Stimulated activated CD4-positive, alpha-beta T cell treated with anti-CD3 and anti-CD28 coated beads, Interleukin-15, amount 100 ng/mL, for 24 hours (primary cell): ENCODE data around the gene ZGRF1.
"Not testable (repeated sequence)": the region's sequence is repeated elsewhere in the genome, so short reads cannot be mapped to it uniquely, and the experiment has no call there.

Source experiments
- DNase-seq: peaks from one replicate; pipeline ENCODE4 v3.0.0-alpha.2; 2020

Gene ZGRF1, protein sequence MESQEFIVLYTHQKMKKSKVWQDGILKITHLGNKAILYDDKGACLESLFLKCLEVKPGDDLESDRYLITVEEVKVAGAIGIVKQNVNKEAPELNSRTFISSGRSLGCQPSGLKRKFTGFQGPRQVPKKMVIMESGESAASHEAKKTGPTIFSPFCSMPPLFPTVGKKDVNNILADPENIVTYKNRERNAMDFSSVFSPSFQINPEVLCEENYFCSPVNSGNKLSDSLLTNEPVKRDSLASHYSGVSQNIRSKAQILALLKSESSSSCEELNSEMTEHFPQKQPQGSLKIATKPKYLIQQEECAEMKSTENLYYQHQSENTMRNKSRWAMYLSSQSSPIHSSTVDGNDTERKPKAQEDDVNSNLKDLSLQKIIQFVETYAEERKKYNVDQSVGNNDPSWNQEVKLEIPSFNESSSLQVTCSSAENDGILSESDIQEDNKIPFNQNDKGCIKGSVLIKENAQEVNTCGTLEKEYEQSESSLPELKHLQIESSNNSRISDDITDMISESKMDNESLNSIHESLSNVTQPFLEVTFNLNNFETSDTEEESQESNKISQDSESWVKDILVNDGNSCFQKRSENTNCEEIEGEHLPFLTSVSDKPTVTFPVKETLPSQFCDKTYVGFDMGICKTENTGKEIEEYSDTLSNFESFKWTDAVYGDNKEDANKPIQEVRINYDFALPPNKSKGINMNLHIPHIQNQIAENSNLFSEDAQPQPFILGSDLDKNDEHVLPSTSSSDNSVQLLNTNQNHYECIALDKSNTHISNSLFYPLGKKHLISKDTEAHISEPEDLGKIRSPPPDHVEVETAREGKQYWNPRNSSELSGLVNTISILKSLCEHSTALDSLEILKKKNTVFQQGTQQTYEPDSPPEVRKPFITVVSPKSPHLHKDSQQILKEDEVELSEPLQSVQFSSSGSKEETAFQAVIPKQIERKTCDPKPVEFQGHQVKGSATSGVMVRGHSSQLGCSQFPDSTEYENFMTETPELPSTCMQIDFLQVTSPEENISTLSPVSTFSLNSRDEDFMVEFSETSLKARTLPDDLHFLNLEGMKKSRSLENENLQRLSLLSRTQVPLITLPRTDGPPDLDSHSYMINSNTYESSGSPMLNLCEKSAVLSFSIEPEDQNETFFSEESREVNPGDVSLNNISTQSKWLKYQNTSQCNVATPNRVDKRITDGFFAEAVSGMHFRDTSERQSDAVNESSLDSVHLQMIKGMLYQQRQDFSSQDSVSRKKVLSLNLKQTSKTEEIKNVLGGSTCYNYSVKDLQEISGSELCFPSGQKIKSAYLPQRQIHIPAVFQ (N-terminal part only)

DNA sequence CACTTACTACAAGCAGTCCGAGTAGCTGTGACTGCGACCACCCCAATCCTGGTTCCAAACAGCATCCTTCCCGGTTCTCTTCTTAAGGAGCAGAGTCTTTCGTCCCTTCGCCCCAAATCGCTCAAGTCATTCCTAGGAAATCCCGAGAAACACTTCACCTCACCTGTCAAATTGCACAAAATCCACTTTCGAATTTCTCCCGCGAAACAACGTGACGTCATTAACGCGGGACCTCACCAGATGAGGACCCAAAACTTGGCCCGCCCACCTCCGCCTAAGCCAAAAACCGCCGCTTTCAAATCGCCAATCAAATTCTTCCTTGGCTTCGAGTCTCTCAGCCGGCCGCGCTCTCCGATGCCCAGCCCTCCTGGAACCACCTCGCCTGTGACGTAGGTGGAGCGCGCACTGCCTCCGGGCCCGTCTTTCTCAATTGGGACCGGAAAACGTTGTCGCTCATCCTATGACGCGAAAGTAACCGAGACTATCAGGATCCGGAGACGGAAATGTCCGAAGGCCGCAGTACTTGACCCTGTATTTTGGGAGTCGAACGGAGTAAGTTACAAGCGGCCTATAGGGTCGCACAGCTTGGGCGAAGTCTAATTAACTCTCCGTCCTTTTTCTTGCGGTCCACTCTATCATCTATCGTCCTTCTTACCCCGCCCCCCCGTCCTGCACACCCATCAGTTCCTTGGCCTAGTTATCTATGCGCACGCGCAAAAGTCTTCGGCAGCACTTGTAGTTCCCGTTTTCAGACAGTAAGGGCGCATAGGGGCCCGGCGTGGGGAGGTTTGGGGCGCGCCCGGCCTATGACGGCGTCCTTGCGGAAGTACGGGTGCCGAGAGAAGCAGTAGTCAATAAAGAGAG is at the start of gene ZGRF1, which contains the start of gene LARP7:
TSS of gene ZGRF1 (minus strand) at position 222 of the 864 bp plus-strand sequence. CDS start 3,733 bp downstream, outside the sequence.
TSS of gene LARP7 (plus strand) at position 456 of the 864 bp plus-strand sequence. CDS start 7,527 bp downstream, outside the sequence.
- peak; percentile 98 for DNase-seq

DNA sequence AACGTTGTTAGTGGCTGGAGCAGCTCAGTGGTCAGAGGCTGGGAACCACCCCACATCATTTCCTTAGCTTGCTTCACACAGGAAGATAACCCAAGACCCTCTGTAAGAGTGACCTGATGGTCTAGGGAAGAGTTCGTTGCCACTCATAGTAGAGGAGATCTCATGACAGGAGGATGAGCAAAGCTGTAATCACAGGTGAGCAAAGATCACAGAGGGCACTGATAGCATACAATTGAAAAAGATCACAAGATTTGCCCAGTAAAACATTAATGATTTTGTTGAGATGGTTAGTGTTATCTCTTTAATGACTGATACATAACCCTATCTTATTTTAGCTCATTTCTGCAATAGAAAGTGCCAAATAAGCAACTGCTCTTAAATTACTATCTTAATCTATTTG is 44.3 kb upstream of the ZGRF1 start:
- DNase-seq, result no peak

DNA sequence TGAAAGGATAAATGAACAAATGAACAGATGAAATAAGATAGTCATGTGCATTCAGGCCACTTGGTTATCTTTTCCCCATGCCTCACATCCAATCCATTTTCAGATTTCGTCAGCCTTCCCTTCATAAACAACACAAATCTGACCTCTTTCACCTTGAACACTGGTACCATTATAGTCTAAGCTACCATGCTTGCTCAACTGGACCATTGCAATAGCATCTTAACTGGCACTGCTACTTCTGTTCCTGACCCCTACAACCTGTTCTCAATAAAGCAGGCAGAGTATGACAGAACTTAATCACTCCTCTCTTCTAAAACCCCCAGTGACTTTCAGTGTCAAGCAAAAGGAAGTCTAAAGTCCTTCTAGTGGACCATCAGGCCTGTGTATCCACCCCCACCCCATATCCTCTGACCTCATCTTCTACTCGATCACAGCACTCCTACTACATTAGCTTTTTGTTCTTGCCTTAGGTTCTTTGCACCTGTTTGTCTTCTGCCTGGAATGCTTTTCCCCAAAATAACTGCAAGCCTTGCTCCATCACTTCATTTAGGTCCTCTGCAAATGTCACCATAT is 40.9 kb upstream of the ZGRF1 start:
- DNase-seq, result no peak

DNA sequence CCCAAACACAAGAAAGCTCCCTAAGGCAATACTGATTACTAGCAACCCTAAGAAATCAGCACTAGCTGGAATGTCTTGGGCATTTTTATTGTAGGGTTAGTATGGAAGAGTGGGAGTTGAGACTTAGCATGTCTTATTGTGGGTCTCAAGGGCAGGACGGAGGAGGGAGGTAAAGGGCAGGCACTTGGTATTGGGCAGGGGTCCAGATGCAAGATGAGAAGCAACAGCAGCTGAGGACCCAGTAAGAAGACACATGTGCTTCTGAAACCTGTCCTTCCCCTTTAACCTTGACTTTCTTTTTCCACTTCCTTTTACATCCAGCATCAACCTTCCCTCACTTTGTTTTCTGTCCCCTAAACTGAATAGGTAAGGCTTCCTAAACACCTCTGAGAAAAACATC is 37.7 kb upstream of the ZGRF1 start:
- DNase-seq, result no peak

DNA sequence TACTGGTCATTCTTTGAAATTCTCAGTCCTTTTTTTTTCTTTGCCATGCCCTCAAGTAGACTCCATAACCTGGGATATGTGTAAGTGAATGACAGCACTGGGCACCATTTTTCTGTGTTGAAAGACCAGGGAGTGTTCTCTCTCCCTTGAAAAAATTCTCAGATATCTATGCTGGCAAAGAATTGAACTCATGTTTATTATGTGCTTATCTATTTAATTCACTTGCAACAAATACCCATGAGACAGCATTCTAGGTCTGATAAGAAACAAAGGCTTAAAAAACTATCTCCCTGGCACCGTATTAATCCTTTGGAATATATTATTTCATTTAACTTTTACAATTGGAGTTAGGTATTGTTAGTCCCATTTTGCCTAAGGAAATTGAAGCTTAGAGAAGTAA is 37.0 kb upstream of the ZGRF1 start:
- no peak for DNase-seq

DNA sequence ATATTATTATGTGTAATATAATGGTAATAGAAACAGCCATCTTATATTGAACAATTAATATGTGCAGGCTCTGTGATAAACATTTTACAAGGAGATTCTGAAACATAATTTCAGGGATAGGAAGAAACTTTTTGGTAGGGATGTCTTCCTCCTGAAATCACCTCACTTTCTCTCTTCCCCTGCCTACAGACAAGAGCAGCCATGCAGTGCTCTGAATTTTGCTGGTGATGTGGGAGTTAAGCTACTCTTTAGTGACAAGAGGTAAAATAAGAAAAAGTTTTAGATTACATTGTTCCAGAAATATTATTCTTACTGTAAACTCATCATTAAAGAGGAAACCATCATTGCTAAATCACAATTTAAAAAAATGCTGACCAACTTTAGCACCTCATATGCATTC is 36.4 kb upstream of the ZGRF1 start:
- no peak for DNase-seq

DNA sequence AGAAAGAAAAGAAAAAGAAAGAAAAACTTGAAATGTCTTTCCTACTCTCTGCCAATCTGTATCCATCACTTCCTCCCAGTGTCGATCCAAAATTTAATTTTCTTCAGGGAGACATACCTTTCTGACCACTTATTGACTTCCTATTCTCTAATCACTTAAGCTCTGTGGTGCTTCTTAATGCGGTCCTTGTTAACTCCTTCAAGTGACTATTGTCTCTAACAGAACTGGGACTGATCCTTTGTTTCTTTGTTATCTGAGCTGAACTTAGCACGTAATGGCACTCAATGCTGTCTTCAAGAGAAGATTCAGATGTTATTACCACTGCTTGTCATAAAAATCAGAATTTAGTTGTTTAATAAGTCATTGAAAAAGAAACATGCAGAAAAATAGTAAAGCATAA is 31.4 kb upstream of the ZGRF1 start:
- no peak for DNase-seq

DNA sequence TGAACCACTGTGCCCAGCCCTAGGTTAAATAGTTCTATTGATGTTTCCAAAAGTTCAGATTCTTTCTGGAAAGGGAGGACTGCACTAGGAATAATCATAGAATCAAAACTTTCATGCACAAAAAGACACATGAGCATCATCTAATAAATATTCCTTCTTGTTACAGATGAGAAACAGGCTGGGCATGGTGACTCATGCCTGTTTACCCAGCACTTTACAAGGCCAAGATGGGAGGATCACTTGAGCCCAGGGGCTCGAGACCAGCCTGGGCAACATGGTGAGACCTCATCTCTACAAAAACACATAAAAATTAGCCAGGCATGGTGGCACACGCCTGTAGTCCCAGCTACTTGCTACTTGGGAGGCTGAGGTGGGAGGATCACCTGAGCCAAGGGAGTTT is 27.9 kb upstream of the ZGRF1 start:
- no peak for DNase-seq

DNA sequence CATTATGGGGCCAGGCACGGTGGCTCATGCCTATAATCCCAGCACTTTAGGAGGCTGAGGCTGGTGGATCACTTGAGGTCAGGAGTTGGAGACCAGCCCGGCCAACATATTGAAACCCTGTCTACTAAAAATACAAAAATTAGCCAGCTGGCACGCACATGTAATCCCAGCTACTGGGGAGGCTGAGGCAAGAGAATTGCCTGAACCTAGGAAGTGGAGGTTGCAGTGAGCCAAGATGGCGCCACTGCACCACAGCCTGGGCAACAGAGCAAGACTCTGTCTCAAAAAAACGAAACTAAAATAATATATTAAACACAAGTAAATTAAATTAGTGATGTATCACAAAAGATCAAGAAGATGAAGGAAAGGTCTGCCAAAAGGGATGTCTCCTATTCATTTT is 19.4 kb upstream of the ZGRF1 start:
- DNase-seq, result not testable (repeated sequence)

DNA sequence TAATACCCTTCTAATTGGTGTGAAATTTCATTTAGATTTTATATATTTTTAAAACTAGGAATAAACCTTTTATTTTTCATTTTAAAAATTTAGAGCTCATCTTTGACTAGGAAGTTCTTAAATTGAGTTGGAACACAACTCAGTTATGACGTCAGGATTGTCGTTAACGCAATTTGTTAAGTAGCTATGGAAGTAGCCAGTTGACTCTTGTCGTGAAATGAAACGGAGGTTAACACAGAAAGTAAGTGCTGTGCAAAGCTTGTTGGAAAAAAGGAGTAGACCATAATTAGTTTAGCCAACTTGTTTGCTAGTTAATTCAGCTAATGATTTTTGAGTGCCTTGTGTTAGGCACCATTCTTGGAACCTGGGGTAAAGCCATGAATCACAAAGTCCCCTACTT is 18.6 kb upstream of the ZGRF1 start:
- no peak for DNase-seq

DNA sequence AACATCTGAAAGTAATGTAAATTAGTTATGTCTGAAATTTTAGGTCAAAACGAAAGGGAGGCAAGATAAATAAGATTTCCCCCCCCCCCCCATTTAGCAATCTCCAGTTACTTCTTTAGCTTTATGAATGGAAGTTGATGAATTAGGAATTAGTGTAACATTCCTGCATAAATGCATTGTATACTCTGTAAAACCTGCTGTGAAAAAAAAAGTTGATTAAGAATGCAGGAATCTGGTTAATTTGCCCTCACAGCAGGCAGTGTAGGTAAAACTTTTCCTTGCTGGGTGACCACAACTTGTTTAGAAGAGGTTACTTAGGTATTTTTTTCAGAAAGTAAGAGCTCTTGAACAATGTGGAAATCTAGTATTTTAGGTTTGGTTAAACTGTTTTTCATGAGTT is 15.5 kb upstream of the ZGRF1 start:
- DNase-seq, result no peak

DNA sequence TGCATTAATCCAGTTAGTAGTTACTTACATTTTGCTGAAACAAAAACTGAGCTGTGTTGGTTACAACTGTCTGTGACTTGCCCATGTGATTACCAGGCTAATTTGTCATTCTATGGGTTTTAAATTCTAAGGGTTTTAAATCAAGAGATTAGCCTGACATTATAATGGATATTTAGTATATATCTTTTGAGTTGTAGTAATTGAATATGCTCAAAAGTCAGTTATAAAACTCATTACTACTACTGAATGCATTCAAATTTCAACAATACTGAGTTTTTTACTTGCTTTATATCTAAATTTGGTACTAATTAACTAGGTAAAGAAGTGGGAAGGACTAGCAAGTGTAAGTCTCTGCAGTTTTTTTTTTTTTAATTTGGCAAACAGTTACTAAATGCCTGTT is 14.9 kb upstream of the ZGRF1 start:
- no peak for DNase-seq

DNA sequence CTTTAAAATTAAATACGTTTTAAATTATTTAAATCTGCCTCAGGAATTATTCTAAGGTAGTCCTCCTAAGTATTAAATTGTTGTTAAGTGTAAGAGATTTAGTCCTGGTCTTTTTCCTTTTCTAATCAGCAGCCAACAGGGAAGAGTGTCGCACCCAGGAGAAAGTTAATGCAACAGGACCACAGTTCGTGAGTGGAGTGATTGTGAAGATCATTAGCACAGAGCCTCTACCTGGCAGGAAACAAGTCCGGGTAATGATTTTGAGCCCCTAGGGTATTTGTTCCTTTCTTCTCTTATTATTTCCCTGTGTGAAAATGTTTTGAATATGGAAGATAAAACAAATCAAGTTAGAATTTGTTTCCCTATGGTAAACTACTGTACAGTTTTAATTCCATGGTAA is 13.6 kb upstream of the ZGRF1 start:
- no peak for DNase-seq

DNA sequence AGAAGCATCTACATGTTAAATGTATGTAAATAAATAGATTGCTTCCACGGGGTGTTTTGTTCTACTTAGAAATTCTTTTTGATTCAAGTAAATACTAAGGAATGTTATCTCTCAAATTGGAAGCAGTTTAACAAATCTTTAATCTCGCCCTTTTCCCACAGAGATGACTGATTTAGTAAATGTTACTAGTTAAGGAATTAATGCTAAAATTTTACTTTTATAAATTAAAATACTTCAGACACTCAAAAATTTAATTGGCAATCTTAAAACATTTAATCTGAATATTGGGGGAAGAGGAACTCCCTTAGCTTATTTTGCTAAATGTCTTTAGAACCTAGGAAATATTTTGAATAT is 12.3 kb upstream of the ZGRF1 start:
- DNase-seq, result no peak

DNA sequence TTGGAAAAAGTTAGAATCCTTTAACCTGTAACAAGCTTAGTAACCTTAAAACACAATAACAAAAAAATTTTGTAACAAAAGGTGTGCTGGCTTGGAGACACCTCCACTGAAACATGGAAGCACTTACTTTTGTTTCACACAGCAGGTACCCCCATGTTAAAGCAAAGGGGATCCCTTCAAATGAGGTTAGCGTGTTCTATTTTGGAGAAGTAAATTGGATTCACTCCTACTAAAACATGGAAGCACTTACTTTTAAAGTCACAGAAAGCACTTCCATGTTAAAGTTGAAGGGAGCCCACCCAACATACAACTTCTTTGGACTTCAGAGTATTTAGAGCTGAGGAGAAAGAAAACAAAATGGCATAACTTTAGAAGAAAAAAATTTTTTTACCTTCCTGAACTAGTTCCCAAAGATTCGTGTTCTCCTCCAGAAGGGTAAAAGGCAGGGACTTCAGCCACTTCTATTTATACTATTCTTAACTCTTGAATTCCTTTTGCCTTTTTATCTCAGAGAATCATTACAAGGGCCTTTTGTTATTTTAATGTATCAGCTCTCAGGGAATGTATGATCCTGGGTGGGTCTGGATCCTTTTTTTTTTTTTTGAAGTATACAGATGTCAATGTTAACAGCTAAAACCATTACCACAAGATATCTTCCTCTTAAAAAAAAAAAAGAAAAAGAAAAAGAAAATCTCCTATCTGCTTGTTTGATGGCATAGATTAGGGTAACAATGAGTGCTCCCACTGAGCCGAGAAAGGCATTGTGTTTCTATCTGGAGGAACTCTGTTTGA is 11.8 kb upstream of the ZGRF1 start:
- no peak for DNase-seq

DNA sequence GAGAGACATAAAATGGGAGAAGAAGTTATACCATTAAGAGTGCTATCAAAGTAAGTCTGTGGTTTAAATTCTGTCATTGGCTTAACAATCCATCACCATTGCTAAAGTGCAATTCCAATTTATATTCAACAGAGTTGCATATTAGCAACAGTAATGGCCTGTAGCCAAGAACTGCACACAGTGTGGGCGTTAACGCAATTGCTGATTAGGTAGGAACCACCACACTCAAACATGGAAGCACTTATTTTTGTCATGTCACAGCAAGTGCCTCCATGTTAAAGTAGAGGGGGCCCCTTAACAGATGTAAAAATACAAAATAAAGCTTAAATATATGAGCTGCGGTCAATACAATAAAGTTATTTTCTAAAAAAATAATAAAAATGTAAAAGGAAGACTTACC is 11.1 kb upstream of the ZGRF1 start:
- no peak for DNase-seq

DNA sequence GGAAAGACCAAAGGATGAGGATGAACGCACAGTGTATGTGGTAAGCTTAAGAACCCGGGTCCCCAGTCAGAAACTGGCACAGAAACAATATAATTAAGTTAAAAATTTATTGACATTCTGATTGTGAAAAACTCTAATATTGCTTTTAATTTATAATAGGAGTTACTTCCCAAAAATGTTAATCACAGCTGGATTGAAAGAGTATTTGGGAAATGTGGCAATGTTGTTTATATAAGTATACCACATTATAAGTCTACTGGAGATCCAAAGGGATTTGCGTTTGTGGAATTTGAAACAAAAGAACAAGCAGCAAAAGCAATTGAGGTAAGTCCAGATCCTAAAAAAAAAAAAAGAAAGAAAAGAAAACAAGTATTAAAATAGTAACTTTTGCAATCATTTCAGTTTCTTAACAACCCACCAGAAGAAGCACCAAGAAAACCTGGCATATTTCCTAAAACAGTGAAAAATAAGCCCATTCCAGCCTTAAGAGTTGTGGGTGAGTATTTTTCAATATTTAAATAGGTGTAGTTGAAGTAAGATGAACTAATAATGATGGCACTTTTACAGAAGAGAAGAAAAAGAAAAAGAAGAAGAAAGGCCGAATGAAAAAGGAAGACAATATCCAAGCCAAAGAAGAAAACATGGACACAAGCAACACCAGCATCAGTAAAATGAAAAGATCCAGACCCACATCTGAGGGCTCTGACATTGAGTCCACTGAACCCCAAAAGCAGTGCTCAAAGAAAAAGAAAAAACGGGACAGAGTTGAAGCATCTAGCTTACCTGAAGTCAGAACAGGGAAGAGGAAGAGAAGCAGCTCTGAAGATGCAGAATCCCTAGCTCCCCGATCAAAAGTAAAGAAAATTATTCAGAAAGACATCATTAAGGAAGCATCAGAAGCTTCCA is 10.2 kb upstream of the ZGRF1 start:
- DNase-seq, result no peak

DNA sequence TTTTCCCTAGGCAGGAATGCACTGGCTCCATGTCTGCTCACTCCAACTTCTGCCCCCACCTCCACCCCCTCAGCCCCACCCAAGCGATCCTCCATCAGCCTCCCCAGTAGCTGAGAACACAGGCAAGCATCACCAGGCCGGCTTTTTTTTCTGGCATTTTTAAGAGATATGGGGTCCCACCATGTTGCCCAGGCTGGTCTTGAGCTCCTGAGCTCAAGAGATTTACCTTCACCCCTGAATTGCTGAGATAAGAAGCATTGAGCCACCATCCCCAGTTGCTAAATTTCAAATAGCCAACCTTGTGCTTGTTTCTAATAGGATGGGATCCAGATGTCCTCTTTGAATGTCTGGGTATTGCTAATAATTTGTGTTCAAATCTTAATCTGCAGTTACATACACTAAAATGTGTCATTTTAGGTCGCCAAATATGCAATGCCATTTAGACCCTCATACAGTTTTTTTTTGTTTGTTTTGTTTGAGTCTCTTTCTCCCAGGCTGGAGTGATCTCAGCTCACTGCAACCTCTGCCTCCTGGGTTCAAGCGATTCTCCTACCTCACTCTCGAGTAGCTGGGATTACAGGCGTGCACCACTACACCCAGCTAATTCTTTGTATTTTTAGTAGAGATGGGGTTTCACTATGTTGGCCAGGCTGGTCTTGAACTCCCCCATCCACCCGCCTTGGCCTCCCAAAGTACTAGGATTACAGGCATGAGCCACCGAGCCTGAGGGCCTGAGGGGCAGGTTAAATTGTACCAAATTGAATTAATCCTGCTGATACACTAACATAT is 9.0 kb upstream of the ZGRF1 start:
- DNase-seq, result no peak
